Activated T-helper 1 cell treated with anti-CD3 and anti-CD28 coated beads, Interleukin-2, amount 50 U/mL, for 16 hours (primary cell): ENCODE data around the gene CBLIF.
"Not testable (repeated sequence)": the region's sequence is repeated elsewhere in the genome, so short reads cannot be mapped to it uniquely, and the experiment has no call there.

Experiments
- DNase-seq, 2 donors: peaks; one replicate each; pipeline ENCODE4 v3.0.0-alpha.2; 2020; ENCODE audit warnings: low read depth in 1 of 2, low spot score in 1 of 2

The CBLIF gene

GRCh38 chr11:59848439-59848838 is 3.1 kb upstream of the CBLIF start:
- not testable (repeated sequence) for DNase-seq

GRCh38 chr11:59847626-59848025 is 2.3 kb upstream of the CBLIF start:
- DNase-seq, result no peak

- DNase-seq, result no peak
Measured at GRCh38 chr11:59846556-59846955, 1.3 kb upstream of the CBLIF start.

- no peak for DNase-seq
Measured at GRCh38 chr11:59842316-59842715, 3.0 kb downstream of the CBLIF start.

- DNase-seq, result no peak
Measured at GRCh38 chr11:59841514-59841913, 3.8 kb downstream of the CBLIF start.

- no peak for DNase-seq
Measured at GRCh38 chr11:59839615-59840014, 5.7 kb downstream of the CBLIF start.

- DNase-seq, result no peak
Measured at GRCh38 chr11:59833602-59834001, 11.7 kb downstream of the CBLIF start.

- no peak for DNase-seq
Measured at GRCh38 chr11:59829358-59829757, 15.9 kb downstream of the CBLIF start.

- no peak for DNase-seq
Measured at GRCh38 chr11:59822989-59823566, 22.2 kb downstream of the CBLIF start.

- DNase-seq, result no peak
Measured at GRCh38 chr11:59818572-59818971, 26.7 kb downstream of the CBLIF start.

GRCh38 chr11:59816434-59816833 is 28.9 kb downstream of the CBLIF start:
- not testable (repeated sequence) for DNase-seq

GRCh38 chr11:59815754-59816153 is 29.5 kb downstream of the CBLIF start:
- DNase-seq, result no peak

GRCh38 chr11:59814021-59814420 is 31.3 kb downstream of the CBLIF start:
- no peak for DNase-seq

GRCh38 chr11:59813364-59813763 is 31.9 kb downstream of the CBLIF start:
- DNase-seq, result no peak

GRCh38 chr11:59812220-59812619 is 33.1 kb downstream of the CBLIF start:
- no peak for DNase-seq

GRCh38 chr11:59810911-59811259 is 34.4 kb downstream of the CBLIF start:
- DNase-seq, result no peak

- peak; percentile 79 to 84 for DNase-seq
Measured at GRCh38 chr11:59810189-59810910, 34.9 kb downstream of the CBLIF start, which contains the start of gene MRPL16. Gene MRPL16 (minus strand): TSS chr11:59810778. CDS start chr11:59810658, 120 bp downstream.

- no peak for DNase-seq
Measured at GRCh38 chr11:59807047-59807610, 38.2 kb downstream of the CBLIF start.

GRCh38 chr11:59804061-59804460 is 41.2 kb downstream of the CBLIF start:
- no peak for DNase-seq

- no peak for DNase-seq
Measured at GRCh38 chr11:59802639-59803176, 42.6 kb downstream of the CBLIF start.

- DNase-seq, result no peak
Measured at GRCh38 chr11:59801981-59802638, 43.2 kb downstream of the CBLIF start.
